PC-3 (cell line): ENCODE results near the gene B4GALNT3.

Source experiments
- EZH2 ChIP-seq: fragments of 300-600 bp; sonication (generic); IDR thresholded peaks from one replicate; pipeline ENCODE4 v1.6.1; 2017; ENCODE audit warnings: antibody characterized with exemption, mild to moderate bottlenecking, low read length; ENCODE audit not compliant: unreplicated experiment
- EZH2phosphoT487 ChIP-seq: fragments of 300-600 bp; sonication (generic); IDR thresholded peaks from 2 replicates; pipeline ENCODE4 v1.6.1; 2018; ENCODE audit warnings: mild to moderate bottlenecking, antibody characterized with exemption, low read length, borderline replicate concordance
- TF ChIP-seq, protein P1 (sequence below): fragments of 300-600 bp; sonication (generic); conservative IDR thresholded peaks from 2 replicates; pipeline ENCODE4 v1.5.1; 2017; ENCODE audit warnings: antibody characterized with exemption, low read depth, mild to moderate bottlenecking, low read length

DNA sequence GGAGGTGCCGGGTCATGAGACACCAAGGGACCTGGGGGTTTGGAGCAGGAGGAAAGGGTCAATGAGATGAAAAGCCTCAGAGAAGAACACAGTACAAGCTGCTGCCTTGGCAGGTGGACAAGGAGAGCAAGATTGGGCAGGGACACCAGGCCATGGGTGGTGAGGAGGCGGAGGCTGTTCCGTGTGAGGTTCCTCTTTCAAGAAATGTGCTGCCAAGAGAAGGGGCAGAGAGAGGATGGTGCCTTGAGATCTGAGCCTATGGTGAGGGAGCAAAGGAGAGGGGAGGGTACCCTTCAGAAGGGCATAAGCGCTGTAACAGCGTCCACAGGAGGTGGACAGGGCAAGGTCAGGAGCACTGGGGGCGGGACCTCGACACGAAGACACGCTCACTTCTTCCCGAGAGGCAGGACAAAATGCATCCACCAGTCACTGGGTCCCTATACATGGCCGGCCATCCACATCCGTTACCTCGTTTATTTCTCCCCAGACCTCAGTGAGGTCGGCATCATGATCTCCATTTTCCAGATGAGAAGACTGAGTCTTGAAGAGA, 100.2 kb downstream of the B4GALNT3 start:
- TF ChIP-seq, protein P1, sequence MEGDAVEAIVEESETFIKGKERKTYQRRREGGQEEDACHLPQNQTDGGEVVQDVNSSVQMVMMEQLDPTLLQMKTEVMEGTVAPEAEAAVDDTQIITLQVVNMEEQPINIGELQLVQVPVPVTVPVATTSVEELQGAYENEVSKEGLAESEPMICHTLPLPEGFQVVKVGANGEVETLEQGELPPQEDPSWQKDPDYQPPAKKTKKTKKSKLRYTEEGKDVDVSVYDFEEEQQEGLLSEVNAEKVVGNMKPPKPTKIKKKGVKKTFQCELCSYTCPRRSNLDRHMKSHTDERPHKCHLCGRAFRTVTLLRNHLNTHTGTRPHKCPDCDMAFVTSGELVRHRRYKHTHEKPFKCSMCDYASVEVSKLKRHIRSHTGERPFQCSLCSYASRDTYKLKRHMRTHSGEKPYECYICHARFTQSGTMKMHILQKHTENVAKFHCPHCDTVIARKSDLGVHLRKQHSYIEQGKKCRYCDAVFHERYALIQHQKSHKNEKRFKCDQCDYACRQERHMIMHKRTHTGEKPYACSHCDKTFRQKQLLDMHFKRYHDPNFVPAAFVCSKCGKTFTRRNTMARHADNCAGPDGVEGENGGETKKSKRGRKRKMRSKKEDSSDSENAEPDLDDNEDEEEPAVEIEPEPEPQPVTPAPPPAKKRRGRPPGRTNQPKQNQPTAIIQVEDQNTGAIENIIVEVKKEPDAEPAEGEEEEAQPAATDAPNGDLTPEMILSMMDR: no peak
- TF ChIP-seq EZH2 (no peak), EZH2phosphoT487 (no peak)
